Ishikawa (cell line): ENCODE results near the gene MOB3B.

ENCODE experiments used
- CREB1 ChIP-seq: IDR thresholded peaks from 2 replicates; pipeline ENCODE4 v1.6.1; 2012; ENCODE audit warnings: low read depth
- FOXM1 ChIP-seq: IDR thresholded peaks from 2 replicates; pipeline ENCODE4 v1.6.1; 2012; ENCODE audit warnings: low read depth, borderline replicate concordance
- RAD21 ChIP-seq: IDR thresholded peaks from 2 replicates; pipeline ENCODE4 v1.6.1; 2012; ENCODE audit warnings: low read depth
- TAF1 ChIP-seq: IDR thresholded peaks from 2 replicates; pipeline ENCODE4 v1.6.1; 2012; ENCODE audit warnings: low read depth, mild to moderate bottlenecking
- TEAD4 ChIP-seq: IDR thresholded peaks from 2 replicates; pipeline ENCODE4 v1.6.1; 2012
- TF ChIP-seq, protein P1 (sequence below): IDR thresholded peaks from 2 replicates; pipeline ENCODE4 v1.6.1; 2012
- TF ChIP-seq, protein P2 (sequence below): IDR thresholded peaks from 2 replicates; pipeline ENCODE4 v1.6.1; 2012; ENCODE audit warnings: low read depth, mild to moderate bottlenecking

DNA sequence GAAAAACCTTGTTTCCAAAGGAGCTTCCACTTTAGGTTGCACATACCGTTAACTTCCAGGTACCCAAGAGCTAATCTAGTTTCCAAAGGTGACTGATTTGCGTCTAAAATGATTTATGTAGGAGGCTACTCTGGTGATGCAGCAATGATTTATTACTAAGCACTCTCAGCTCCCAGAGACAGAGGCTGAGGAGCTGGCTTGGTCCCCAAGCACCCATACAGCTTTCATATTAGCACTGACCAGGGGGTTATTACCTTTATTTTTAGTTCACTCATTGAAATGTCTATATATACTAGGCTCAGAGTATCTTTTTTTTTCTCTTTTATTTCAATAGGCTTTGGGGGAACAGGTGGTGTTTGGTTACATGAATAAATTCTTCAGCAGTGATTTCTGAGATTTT is 141.5 kb downstream of the MOB3B start:
- TF ChIP-seq RAD21 (no peak), TEAD4 (no peak), FOXM1 (no peak), TAF1 (no peak), CREB1 (no peak)
- TF ChIP-seq, protein P1, sequence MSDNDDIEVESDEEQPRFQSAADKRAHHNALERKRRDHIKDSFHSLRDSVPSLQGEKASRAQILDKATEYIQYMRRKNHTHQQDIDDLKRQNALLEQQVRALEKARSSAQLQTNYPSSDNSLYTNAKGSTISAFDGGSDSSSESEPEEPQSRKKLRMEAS: no peak
- TF ChIP-seq, protein P2, sequence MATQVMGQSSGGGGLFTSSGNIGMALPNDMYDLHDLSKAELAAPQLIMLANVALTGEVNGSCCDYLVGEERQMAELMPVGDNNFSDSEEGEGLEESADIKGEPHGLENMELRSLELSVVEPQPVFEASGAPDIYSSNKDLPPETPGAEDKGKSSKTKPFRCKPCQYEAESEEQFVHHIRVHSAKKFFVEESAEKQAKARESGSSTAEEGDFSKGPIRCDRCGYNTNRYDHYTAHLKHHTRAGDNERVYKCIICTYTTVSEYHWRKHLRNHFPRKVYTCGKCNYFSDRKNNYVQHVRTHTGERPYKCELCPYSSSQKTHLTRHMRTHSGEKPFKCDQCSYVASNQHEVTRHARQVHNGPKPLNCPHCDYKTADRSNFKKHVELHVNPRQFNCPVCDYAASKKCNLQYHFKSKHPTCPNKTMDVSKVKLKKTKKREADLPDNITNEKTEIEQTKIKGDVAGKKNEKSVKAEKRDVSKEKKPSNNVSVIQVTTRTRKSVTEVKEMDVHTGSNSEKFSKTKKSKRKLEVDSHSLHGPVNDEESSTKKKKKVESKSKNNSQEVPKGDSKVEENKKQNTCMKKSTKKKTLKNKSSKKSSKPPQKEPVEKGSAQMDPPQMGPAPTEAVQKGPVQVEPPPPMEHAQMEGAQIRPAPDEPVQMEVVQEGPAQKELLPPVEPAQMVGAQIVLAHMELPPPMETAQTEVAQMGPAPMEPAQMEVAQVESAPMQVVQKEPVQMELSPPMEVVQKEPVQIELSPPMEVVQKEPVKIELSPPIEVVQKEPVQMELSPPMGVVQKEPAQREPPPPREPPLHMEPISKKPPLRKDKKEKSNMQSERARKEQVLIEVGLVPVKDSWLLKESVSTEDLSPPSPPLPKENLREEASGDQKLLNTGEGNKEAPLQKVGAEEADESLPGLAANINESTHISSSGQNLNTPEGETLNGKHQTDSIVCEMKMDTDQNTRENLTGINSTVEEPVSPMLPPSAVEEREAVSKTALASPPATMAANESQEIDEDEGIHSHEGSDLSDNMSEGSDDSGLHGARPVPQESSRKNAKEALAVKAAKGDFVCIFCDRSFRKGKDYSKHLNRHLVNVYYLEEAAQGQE: no peak
